ENCODE measurements around the gene LRRC36. TPM values are rescaled to one million over a fixed set of nuclear protein-coding genes. Genes with fewer than 3 reads are reported as not detected.

The LRRC36 gene
- total and polyA plus RNA-seq, 9 of the 15 experiments (the other 6 are each of a cell fraction or from before 2014, with no cell fraction given): 0.09 to 0.40 (median 0.17) TPM; not detected in 1

DNA sequence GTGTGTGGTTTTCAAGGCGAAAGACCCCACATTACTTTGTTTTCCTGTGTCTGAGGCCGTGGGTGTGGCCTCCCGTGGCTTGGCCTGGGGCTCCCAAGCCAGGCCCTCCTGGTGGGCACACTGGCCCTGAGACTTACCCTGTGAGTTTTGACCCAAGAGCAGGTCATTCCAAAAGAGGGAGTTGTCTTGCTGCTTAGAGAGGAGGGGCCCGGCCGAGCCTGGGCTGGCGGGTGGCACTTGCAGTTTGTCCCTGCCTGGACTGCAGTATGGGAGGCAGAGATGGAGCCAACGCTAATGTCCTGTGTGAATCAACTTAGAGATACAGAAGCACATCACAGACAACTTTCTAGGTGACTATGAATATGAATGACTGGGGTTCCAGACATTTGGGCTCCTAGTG is 24.5 kb upstream of the LRRC36 start:
- H3K27me3 ChIP-seq (ENCODE audit: control insufficient read depth in 2 of 2, insufficient read depth in 2 of 2, low read length in 2 of 2): peaks cover 10 to 15% of the 10 kb centered on the region in 2 experiments; a peak in 4 of 5 replicates
- no peak overlapping the region for H3K9ac ChIP-seq (ENCODE audit: insufficient read depth in 1 of 2, low read depth in 2 of 2, low read length in 2 of 2)
- H3K4me3 ChIP-seq: no peak overlapping the region
- H3K27ac ChIP-seq (ENCODE audit: extremely low read depth, low read depth, low read length): no peak overlapping the region
- H3K4me2 ChIP-seq (ENCODE audit: insufficient read depth, low read length): no peak overlapping the region
- H3K9me3 ChIP-seq (replicated peaks; ENCODE audit: control insufficient read depth, insufficient read depth, low read depth, low read length): no peaks in the 10 kb centered on the region
- in situ Hi-C loops (cut with MboI): no loop called here
- H3K9me1 ChIP-seq (ENCODE audit: control insufficient read depth, insufficient read depth, low read length): no peaks in the 10 kb centered on the region
- ChIA-PET POLR2A (interaction anchor here (0.9 kb wide), 1 partner anchor 41 kb away, joined by 3 read pairs; no protein-coding TSS in a partner anchor), CTCF (ENCODE audit: low intra/inter-chr PET ratio) (no interaction called here)
- FAIRE-seq: no peak
- ATAC-seq: no peak
- H4K20me1 ChIP-seq (replicated peaks; ENCODE audit: control insufficient read depth, insufficient read depth, low read length): no peaks in the 10 kb centered on the region
- DNase-seq (ENCODE audit: extremely low read depth in 1 of 4, low spot score in 3 of 4): no peak
- no peaks in the 10 kb centered on the region for H3K79me2 ChIP-seq (ENCODE audit: control insufficient read depth, insufficient read depth, low read length)
- intact Hi-C loops (cut with micrococcal nuclease): no loop called here
- no peak overlapping the region for H2AFZ ChIP-seq (ENCODE audit: low read depth, low read length)
- H3K36me3 ChIP-seq (ENCODE audit: control insufficient read depth, insufficient read depth, low read length): no peaks in the 10 kb centered on the region
- H3K4me1 ChIP-seq (replicated peaks in 1 of 2; ENCODE audit: control insufficient read depth in 2 of 2, insufficient read depth in 2 of 2, low read length in 2 of 2): peaks cover 0 to 10% of the 10 kb centered on the region in 2 experiments; a peak in 1 of 5 replicates
- 16% methylated on average over 7 of the region's 7 CpGs for WGBS (ENCODE audit: insufficient coverage, low coverage, missing lambda C conversion rate)
- no TSS peak for BruUV-seq (replicated peaks)
- TF ChIP-seq HDAC1 (IDR thresholded peaks at IDR 0.05) (no peak), ZNF699 (CRISPR knock-in tag; IDR thresholded peaks at IDR 0.05; ENCODE audit: insufficient replicate concordance) (no peak), NFIC (IDR thresholded peaks at IDR 0.05) (no peak), ZNF12 (CRISPR knock-in tag; IDR thresholded peaks at IDR 0.05) (no peak), VEZF1 (CRISPR knock-in tag; IDR thresholded peaks at IDR 0.05) (no peak), CEBPZ (IDR thresholded peaks at IDR 0.05; ENCODE audit: borderline replicate concordance, low read depth, low read length) (no peak)
- TF ChIP-seq, protein P1, sequence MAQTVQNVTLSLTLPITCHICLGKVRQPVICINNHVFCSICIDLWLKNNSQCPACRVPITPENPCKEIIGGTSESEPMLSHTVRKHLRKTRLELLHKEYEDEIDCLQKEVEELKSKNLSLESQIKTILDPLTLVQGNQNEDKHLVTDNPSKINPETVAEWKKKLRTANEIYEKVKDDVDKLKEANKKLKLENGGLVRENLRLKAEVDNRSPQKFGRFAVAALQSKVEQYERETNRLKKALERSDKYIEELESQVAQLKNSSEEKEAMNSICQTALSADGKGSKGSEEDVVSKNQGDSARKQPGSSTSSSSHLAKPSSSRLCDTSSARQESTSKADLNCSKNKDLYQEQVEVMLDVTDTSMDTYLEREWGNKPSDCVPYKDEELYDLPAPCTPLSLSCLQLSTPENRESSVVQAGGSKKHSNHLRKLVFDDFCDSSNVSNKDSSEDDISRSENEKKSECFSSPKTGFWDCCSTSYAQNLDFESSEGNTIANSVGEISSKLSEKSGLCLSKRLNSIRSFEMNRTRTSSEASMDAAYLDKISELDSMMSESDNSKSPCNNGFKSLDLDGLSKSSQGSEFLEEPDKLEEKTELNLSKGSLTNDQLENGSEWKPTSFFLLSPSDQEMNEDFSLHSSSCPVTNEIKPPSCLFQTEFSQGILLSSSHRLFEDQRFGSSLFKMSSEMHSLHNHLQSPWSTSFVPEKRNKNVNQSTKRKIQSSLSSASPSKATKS (CRISPR knock-in tag; IDR thresholded peaks at IDR 0.05): no peak

All from K562 (cell line).